GM21390 (cell line): ENCODE data around the gene RIPK1.
A peak's percentile ranks its signal among the peaks of the same experiment; 100 is the strongest.
"Not testable (repeated sequence)": the region's sequence is repeated elsewhere in the genome, so short reads cannot be mapped to it uniquely, and the experiment has no call there.

Experiments
- ATAC-seq: cut with Tn5 transposase; IDR thresholded peaks from one replicate; pipeline ENCODE4 v1.9.1; 2021; ENCODE audit not compliant: unreplicated experiment

RIPK1 gene

DNA sequence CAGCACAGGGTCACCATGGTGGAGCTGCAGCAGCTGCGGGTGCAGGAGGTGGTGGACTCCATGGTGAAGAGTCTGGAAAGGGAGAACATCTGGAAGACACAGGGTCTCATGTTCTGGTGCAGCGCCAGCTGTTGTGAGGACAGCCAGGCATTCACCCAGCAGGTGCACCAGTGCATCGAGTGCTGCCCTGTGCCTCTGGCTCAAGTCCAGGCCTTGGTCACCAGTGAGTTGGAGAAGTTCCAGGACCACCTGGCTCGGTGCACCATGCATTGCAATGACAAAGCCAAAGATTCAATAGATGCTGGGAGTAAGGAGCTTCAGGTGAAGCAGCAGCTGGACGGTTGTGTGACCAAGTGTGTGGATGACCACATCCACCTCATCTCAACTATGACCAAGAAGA is 22.9 kb upstream of the RIPK1 start:
- ATAC-seq, result no peak

DNA sequence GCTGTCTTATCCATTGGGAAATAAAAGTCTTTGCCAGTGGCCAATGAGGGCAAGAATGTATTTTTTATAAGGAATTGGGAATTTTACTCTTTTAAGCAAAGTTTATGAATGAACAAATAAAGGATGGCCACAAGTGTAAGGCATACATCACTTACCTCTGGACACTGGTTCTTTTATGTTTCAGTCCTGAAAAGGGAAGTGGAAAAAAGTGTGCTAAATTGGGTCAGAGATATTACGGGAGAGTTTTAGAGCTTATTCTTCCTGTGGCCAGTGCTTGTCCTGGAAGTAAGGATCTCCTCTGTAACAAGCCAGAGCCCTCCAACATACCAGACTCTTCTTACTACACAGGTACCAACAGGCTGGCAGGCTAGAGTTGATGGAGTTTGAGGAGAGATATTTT is 22.5 kb upstream of the RIPK1 start:
- ATAC-seq, result no peak

DNA sequence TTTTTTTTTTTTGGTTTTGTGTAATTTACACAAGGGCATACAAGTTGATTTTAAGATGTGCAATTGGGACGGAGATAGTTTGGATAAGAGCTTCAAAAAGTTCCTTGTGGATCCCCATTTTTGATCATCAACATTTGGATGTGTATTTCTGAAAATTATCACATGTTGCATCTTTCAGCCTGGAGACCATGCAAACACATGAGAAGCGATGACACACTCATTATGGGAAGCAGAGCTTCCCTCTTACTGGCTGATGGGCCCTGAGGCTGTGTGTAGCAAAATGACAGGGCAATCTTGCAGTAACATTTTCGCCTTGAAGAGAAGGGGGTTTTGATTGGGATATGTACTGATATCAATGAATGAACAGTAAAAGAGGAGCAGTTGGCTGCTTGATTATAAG is 22.0 kb upstream of the RIPK1 start:
- no peak for ATAC-seq

DNA sequence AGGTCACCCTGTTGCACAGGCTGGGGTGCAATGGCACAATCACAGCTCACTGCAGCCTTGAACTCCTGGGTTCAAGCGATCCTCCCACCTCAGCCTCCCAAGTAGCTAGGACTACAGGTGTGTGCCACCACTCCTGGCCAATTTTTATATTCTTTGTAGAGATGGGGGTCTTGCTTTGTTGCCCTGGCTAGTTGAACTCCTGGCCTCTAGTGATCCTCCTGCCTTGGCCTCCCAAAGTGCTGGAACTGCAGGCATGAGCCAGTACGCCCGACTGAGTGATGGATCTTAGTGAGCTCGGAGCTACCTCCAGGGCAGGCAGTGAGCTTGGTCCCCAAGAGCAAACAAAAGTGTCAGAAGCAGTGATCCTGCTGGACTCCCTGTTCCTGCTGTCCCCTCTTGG is 20.3 kb upstream of the RIPK1 start:
- not testable (repeated sequence) for ATAC-seq

DNA sequence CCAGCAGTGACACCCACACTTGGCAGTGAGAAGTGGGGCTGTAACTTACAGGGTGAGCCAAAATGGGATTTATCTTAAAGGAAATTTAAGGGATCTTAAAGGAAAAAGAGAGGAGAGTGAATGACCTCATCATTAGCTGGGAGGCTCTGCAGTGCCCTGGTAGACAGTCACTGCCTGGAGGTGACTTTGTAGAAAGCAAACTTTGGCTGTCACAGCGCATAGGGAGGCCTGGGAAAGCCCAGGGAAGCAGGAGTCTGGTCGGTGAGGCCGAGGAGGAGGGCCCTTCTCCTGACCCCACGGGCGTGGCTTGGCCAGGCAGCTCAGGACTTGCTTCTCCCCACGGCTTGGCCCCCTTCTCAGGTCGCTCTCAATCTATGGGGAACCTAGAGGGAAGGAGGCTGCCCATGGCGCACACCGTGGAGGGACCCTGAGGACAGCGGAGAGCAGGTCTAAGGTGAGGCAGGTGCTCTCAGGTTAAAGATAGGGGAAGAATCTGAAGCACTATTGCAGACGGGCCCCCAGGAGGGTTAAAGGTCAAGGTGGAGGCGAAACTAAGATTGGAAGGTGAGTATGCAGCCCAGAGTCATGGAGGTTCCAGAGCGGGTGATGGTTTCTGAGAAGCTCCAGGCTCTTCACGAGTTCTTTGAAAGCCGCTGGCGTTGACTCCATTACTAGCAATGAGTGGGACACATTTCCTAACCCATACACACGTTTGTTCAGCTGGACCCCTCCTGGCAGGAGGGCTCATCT is 15.6 kb upstream of the RIPK1 start:
- ATAC-seq, result no peak

DNA sequence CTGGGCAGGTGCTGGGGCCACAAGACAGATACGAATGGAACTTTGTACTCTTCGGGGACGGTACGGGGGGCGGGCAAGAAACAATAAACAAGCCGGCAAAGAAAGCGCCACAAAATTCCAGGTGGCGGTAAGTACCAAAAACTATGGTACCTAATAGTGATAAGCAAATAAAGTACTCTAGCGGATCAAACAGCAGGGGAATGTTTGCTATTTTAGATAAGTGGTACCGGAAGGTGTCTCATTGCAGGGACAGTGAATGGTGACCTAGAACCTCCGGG is 15.1 kb upstream of the RIPK1 start:
- ATAC-seq, result no peak

DNA sequence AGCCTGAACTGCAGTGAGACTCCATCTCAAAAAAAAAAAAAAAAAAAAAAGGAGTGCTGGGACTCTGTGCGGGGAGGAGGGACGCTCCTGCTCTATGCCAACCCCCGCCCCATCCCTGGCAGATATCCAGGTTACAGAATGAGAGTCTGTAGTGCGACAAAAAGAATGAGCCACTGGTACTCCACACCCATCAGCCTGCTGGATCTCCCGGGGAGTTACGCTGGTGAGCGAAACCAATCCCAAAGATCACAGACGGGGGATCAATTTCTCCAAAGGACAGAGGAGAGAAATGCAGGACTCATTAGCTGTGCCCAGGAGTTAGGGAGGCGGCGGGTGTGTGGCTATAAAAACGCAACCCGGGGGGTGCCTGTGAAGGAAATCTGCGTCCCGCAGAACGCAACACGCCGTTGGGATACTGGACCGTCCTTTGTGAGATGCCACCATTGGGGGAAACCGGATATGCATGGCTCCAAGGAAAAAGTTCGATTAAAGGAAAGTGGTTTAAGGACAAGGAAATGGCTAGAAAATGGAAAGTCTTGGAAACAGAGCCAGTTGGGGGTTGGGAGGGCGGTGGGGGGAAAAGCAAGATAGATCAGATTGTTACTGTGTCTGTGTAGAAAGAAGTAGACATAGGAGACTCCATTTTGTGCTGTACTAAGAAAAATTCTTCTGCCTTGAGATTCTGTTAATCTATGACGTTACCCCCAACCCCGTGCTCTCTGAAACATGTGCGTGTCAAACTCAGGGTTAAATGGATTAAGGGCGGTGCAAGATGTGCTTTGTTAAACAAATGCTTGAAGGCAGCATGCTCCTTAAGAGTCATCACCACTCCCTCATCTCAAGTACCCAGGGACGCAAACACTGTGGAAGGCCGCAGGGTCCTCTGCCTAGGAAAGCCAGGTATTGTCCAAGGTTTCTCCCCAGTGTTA is 13.8 kb upstream of the RIPK1 start:
- ATAC-seq, result not testable (repeated sequence)

DNA sequence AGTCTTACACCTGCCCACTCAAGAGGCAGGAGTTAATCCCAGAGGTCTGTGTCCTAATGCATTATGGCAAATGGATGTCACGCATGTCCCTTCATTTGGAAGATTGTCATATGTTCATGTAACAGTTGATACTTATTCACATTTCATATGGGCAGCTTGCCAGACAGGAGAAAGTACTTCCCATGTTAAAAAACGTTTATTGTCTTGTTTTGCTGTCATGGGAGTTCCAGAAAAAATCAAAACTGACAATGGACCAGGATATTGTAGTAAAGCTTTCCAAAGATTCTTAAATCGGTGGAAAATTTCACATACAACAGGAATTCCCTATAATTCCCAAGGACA is 13.2 kb upstream of the RIPK1 start:
- ATAC-seq, result not testable (repeated sequence)

DNA sequence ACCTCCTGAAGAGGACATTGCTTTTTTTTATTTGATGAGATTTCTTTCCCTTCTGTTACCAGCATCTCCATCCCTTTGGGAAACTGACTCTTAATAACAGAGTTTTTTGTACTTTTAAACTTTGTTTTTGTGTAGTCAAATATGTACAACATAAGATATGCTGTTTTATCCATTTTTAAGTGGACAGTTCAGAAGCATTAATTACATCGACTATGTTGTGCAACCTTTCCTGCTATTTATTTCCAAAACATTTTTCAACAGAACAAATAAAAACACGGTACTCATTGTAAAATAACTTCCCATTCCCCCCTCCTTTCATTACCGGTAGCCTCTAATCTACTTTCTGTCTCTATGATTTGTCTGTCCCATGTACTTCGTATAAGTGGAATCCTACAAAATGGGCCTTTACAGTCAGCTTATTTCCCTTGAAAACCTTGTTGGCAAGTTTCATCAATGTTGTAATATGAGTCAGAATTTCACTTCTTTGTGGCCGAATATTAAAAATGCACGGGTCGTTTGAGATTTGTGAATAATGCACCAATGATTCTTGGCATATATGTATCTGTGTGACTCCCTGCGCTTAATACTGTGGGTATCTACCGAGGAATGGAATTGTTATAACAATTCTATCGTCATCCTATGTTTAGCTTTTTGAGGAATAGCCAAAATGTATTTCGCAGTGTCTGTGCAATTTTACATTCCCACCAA is 11.1 kb upstream of the RIPK1 start:
- no peak for ATAC-seq

DNA sequence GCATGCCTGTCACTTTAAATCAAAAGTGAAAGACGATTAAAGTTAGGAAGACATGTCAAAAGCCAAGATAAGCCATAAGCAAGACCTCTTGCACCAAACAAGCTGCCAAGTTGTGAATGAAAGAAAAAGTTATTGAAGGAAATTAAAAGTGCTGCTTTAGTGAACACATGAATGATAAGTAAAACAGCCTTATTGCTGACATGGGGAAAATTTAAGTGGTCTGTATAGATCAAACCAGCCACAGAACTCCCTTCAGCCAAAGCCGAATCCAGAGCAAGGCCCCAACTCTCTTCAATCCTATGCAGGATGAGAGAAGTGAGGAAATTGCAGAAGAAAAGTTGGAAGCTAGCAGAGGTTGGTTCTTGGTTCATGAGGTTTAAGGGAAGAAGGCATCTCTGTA is 9.3 kb upstream of the RIPK1 start:
- no peak for ATAC-seq

DNA sequence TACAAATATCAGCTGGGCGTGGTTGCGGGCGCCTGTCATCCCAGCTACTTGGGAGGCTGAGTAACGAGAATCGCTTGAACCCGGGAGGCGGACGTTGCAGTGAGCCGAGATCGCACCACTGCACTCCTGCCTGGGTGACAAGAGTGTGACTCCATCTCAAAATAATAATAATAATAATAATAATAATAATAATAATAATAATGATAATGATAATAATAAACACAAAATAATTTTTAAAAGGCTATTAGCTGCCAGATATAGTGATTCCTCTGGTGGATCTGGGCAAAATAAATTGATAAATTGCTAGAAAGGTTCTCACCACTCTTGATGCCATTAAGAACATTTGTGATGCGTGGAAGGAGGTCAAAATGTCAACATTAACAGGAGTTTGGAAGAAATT is 8.2 kb upstream of the RIPK1 start:
- not testable (repeated sequence) for ATAC-seq

DNA sequence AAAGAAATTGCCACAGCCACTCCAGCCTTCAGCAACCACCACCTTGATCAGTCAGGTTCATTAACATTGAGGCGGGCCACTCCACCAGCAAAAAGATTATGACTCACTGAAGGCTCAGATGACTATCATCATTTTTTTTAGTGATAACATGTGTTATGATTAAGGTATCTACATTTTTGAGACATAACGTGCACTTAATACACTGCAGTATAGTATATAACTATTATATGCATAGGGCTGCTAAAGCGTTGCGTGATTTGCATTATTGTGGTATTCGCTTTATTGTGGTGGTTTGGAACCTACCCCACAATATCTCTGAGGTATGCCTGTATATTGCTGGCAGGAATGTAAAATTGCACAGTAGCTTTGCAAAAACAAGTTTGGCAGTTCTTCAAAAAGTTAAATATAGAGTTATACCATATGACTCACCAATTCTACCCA is 6.8 kb upstream of the RIPK1 start:
- no peak for ATAC-seq

DNA sequence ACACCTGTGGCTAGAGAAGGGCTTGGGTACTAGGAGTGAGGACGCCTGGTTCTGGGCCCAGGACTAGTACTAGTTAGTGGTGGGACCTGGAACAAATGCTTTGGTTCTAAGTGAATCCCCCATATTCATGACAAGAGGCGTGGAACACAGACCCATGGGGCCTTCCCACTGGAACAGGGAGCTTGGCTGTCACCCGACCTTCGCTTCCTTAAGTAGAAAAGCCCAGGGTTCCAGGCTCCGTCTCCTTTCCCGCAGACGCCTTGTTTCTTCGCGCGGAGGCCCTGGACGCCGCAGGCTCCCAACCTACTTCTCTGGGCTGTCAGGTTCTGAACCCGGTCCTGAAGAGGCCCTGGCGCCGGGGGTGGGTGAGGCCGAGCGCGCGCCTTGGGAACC is 5.0 kb upstream of the RIPK1 start:
- not testable (repeated sequence) for ATAC-seq

DNA sequence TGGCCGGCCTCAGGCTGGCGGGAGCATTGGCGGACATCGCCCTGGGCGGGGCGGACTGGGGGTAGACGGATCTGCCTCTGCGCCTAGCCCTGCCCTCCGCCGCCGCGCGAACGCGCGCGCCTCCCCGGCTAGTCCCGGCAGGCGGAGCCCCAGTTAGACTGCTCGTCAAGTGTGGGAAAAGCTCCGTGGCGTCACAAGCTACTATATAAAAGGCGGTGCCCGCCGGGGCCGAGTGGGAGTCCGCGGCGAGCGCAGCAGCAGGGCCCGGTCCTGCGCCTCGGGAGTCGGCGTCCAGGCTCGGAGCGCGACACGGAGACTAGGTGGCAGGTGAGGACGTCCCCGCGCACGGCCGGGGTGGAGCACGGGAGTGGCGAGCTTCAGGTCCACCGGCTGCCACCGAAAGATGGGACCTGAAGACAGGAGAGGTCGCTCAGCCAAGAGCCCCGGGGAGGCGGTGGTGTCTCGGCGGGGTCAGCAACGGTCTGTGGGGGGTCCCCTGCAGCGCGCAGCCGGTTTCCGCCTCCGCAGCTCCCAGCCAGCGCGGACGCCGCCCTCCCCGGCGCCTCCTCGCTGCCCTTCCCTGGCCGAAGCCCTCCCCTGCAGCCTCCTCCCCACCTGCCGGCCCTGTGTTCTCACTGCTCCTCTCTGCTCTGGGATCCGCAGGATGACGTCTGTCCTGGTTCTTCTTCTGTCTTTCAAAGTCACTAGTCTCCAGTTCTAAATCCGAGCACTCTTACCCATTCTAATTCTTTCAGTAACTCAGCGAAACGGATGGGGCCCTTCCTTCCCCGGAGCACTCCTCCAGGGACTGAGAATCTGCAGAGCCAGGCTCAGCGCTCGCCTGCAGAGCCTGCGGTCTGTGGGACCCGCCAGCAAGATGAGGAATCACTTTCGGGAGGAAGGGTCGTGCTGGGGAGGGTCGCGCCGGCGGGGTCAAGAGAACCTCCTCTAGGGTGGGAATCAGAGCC is 4.3 kb upstream of the RIPK1 start:
- peak; percentile 62 for ATAC-seq

DNA sequence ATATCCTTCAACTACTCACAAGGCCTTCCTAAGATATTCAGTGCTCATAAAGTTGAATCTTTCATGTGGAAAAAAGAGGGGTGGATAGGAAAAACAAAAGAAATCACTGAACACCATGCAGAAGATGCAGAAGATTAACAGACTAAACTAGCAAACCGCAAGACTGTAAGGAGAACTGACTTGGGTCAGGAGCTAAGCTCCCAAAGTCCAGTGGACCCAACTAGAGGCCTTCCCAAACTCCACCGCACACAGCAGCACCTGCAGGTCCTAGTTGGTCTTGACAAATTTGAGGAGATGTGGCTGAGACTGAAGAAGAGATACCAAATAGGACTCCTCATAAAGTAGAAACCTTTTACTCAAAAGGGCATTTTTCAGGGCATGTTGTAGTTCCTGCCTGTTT is 3.3 kb downstream of the RIPK1 start:
- no peak for ATAC-seq

DNA sequence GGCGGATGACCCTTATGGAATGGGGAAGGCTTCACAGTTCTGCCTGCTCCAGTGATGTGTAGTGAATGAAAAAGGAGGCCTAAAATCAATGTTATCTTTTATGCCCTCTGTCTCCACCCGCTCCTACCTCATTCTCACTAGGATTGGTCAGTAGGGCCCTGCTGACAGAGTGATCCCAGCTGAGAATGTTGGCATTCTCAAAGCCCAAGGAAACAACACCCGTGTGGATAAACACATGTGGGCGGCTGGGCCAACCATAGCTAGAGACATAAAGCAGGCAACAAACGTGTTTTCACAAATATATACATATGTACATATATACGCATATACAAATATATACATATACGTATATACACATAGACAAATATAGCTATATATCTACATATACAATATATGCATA is 4.5 kb downstream of the RIPK1 start:
- no peak for ATAC-seq

DNA sequence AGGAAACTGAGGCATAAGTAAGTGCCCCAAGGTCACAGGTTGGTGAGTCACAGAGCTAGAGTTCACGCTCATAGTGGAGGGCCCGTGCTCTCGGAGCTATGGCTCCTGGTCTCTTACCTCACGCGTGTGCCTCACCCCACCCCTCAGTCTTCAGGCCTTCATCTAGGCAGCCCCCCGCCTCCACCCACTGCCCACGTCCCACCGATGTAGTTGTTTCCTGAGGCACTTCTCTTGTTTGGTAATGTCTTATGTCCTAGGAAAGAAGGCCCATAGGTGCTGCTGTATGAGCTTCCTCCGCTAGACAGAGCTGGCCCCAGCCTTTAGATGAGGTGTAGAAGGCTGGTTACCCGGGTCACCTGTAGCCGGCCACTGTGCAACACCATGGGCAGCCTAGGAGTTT is 5.1 kb downstream of the RIPK1 start:
- no peak for ATAC-seq

DNA sequence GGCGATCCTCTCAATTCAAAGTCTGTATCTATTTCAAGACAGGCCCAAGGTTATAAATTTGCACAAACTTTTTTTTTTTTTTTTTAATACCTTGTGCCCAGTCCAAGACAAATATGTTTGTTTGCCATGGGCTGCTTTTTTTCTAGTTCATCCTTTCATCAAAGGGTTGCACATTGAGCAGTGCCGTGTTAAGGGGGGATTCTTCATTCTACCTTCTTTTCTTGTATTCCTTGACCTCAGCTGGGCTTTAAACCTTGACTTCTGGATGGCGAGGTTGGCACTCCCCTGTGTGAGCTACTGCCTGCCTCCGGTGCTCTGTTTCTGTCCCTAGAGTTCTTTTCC is 7.4 kb downstream of the RIPK1 start:
- no peak for ATAC-seq

DNA sequence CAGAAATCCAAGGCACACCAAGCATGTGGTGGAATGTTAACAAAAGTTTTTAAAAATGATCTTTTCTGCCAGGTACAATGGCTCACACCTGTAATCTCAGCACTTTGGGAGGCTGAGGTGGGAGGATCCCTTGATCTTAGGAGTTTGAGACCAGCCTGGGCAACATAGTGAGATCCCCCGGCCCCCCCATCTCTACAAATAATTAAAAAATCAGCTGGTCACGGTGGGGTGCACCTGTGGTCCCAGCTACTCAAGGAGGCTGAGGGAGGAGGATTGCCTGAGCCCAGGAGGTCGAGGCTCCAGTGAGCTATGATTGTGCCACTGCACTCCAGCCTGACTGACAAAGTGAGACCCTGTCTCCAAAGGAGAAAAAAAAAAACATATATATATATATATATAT is 8.0 kb downstream of the RIPK1 start:
- ATAC-seq, result no peak

DNA sequence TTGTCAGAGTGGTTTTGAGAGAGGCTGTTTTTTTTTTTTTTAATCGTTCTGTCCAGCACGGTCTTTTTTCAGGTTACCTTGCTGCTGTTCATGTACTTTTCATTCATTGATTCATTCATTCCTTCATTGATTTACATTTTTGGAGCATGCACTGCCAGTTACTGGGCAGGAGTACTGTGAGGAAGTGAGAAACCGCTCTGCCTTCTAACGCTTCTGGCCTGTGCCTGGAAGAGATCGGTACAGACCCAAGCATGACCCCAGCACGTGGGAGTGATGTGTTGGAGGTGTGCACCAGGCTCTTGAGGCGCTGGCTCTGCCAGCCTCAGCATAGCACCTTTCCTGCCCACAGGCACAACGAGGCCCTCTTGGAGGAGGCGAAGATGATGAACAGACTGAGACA is 9.1 kb downstream of the RIPK1 start:
- ATAC-seq, result no peak

DNA sequence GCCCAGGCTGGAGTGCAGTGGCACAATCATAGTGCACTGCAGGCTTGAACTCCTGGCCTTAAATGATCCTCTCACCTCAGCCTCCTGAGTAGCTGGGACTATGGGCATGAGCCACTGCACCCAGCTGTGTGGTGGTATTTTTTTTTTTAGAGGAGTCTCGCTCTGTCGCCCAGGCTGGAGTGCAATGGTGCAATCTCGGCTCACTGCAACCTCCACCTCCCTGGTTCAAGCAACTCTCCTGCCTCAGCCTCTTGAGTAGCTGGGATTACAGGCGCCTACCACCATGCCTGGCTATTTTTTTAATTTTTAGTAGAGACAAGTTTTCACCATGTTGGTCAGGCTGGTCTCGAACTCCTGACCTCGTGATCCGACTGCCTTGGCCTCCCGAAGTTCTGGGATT is 10.7 kb downstream of the RIPK1 start:
- ATAC-seq, result not testable (repeated sequence)
